Stimulated activated CD8-positive, alpha-beta memory T cell treated with anti-CD3 and anti-CD28 coated beads, Interleukin-4, amount 100 ng/mL, for 4 hours (primary cell): Measurements from ENCODE around the gene KCTD15.

Source experiments
- DNase-seq, 2 donors: peaks; one replicate each; pipeline ENCODE4 v3.0.0-alpha.2; 2020; ENCODE audit warnings: low read depth in 2 of 2, low spot score in 1 of 2

Gene KCTD15

GRCh38 chr19:33845498-33845897, 48.8 kb downstream of the KCTD15 start:
- no peak for DNase-seq

- no peak for DNase-seq
These were observed 53.0 kb downstream of the KCTD15 start for GRCh38 chr19:33849551-33850147.

- no peak for DNase-seq
These were observed 62.3 kb downstream of the KCTD15 start for GRCh38 chr19:33859016-33859415.

GRCh38 chr19:33860312-33861090, 63.8 kb downstream of the KCTD15 start:
- DNase-seq, result no peak

GRCh38 chr19:33861950-33862349, 65.3 kb downstream of the KCTD15 start:
- DNase-seq, result no peak

GRCh38 chr19:33862981-33863380, 66.3 kb downstream of the KCTD15 start:
- no peak for DNase-seq

- no peak for DNase-seq
These were observed 66.8 kb downstream of the KCTD15 start for GRCh38 chr19:33863436-33863835.

GRCh38 chr19:33864311-33864850, 67.7 kb downstream of the KCTD15 start:
- no peak for DNase-seq

GRCh38 chr19:33865306-33865705, 68.6 kb downstream of the KCTD15 start:
- no peak for DNase-seq
